GM18505 (cell line): ENCODE measurements around the gene ZNF253.
"Not testable (repeated sequence)": the region's sequence is repeated elsewhere in the genome, so short reads cannot be mapped to it uniquely, and the experiment has no call there.

ENCODE experiments used
- ATAC-seq: cut with Tn5 transposase; IDR thresholded peaks from one replicate; pipeline ENCODE4 v1.9.1; 2021; ENCODE audit not compliant: unreplicated experiment
- POLR2A ChIP-seq: IDR thresholded peaks from 4 replicates; pipeline ENCODE4 v1.6.1; 2011; ENCODE audit warnings: borderline replicate concordance; ENCODE audit not compliant: insufficient read depth, insufficient read length; ENCODE audit errors: extremely low read depth

ZNF253 gene

GRCh38 chr19:19865750-19866610, at the start of gene ZNF253:
TSS of gene ZNF253 (plus strand) at chr19:19865882. CDS start at chr19:19865997, 115 bp downstream.
- TF ChIP-seq POLR2A, result peak; percentile 91
- ATAC-seq, result peak; percentile 96

GRCh38 chr19:19816679-19817078, 49.0 kb upstream of the ZNF253 start:
- TF ChIP-seq POLR2A, result no peak
- ATAC-seq, result no peak

- no peak for ATAC-seq
- no peak for TF ChIP-seq POLR2A
These were observed 48.3 kb upstream of the ZNF253 start for GRCh38 chr19:19817357-19817756.

GRCh38 chr19:19820774-19821320, 44.8 kb upstream of the ZNF253 start:
- ATAC-seq, result no peak
- TF ChIP-seq POLR2A, result no peak

GRCh38 chr19:19821366-19821951, 44.2 kb upstream of the ZNF253 start, which contains the start of gene ZNF506:
TSS of gene ZNF506 (minus strand) at chr19:19821750. CDS start at chr19:19821603, 147 bp downstream.
- TF ChIP-seq POLR2A, result peak; percentile 91
- ATAC-seq, result peak; percentile 79

GRCh38 chr19:19821976-19822375, 43.7 kb upstream of the ZNF253 start:
- not testable (repeated sequence) for ATAC-seq

- peak; percentile 36 for ATAC-seq
- TF ChIP-seq POLR2A, result no peak
These were observed 41.8 kb upstream of the ZNF253 start for GRCh38 chr19:19823916-19824315.

- no peak for ATAC-seq
- no peak for TF ChIP-seq POLR2A
These were observed 38.8 kb upstream of the ZNF253 start for GRCh38 chr19:19826875-19827274.

- no peak for ATAC-seq
- TF ChIP-seq POLR2A, result no peak
These were observed 30.1 kb upstream of the ZNF253 start for GRCh38 chr19:19835560-19836038.

- ATAC-seq, result no peak
- TF ChIP-seq POLR2A, result no peak
These were observed 17.9 kb upstream of the ZNF253 start for GRCh38 chr19:19847781-19848180.

- no peak for TF ChIP-seq POLR2A
- no peak for ATAC-seq
These were observed 16.6 kb upstream of the ZNF253 start for GRCh38 chr19:19849056-19849455.

GRCh38 chr19:19851740-19852139, 13.9 kb upstream of the ZNF253 start:
- ATAC-seq, result not testable (repeated sequence)

GRCh38 chr19:19858751-19859150, 6.9 kb upstream of the ZNF253 start:
- TF ChIP-seq POLR2A, result no peak

GRCh38 chr19:19860756-19861390, 4.8 kb upstream of the ZNF253 start:
- no peak for TF ChIP-seq POLR2A
- no peak for ATAC-seq

More at GRCh38 chr19:19858751-19859150, 6.9 kb upstream of the ZNF253 start:
- no peak for ATAC-seq

- TF ChIP-seq POLR2A, result no peak
- ATAC-seq, result no peak
These were observed 1.0 kb downstream of the ZNF253 start for GRCh38 chr19:19866611-19867248.

- not testable (repeated sequence) for ATAC-seq
These were observed 4.4 kb downstream of the ZNF253 start for GRCh38 chr19:19870086-19870485.
